C1 segment of cervical spinal cord (tissue), 14 donors: ENCODE data around the gene LMLN.
"Not testable (repeated sequence)": the region's sequence is repeated elsewhere in the genome, so short reads cannot be mapped to it uniquely, and the experiment has no call there.

Experiments used
- DNase-seq, 14 donors: peaks; one replicate each; lab custom pipeline; 2025; lab: John Stamatoyannopoulos, UW

Gene LMLN

GRCh38 chr3:197955892-197956477 lies 4.0 kb upstream of the LMLN start:
- no peak for DNase-seq

DNA sequence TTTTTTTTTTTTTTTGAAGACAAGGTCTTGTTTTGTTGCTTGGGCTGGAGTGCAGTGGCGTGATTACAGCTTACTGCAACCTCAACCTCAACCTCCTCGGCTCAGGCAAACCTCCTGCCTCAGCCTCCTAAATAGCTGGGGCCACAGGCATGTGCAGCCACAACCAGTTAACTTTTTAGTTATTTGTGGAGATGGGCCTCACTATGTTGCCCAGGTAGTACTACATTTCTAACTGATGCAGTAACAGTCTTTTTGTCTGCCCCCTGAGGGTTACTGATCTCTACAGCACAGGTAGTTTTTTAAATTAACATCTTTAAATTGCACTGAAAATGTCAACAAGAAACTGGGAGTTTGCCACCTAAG lies 3.4 kb upstream of the LMLN start:
- no peak for DNase-seq

DNA sequence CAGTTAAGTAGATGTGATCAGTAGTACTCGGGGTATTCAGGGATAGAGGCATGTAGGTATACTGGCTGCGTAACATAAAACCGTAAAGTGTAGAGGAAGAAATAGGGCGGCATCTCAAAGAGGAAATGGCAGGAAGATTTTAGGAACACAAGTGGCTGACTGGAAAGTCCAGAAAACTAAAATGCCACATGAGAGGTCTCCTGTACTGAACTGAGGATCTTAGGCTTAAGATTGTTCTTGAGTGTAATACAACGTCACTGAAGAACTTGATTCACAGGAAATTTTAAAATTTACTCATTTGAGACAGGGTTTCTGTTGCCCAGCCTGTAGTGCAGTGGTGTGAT lies 2.3 kb upstream of the LMLN start:
- DNase-seq, result no peak

DNA sequence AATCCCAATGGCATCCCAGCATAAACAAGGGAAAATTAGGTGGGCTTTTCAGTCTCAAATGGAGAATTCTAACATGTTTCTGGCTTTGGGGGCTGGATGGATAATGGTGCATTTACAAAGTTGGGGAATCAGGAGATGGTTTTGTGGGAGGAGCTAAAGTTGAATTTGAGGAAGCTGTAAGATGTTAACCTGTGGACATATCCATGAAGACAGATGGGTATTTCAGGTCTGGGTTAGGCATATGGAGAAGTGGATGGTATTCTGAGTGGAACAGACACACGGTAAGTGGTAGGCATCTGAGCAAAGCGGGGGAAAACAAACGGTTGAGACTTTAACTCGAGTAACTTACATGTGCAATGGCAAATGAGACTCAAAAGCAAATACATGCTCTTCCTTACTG lies 1.7 kb upstream of the LMLN start:
- no peak for DNase-seq

DNA sequence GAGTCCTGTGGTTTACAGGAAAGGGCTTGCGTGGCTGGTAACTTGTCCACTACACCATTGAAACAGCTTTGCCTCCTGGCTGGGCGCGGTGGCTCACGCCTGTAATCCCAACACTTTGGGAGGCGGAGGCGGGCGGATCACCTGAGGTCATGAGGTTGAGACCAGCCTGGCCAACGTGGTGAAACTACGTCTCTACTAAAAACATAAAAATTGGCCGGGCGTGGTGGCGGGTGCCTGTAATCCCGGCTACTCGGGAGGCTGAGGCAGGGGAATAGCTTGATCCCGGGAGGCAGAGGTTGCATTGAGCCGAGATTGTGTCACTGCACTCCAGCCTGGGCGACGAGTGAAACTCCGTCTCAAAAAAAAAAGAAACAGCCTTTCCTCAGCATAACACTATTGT lies 1.2 kb upstream of the LMLN start:
- DNase-seq, result not testable (repeated sequence)

DNA sequence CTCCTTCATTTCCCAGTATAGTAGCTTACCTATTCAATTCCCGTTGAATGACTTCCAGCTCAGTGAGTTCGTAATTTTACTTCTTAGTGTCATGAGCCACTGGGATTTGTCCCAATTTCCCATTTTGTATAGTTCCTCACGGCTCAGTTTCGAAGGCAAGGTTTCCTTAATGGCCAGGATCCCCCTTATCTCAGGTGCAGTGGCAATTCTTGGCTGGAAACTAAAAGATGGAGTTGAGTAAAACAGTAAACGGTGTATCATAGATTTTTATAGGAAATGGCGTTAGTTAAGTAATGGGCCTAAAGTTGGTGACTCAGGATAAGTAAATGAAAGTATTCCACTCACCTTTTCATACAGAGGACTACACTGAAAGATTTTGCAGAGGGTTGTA lies 522 bp upstream of the LMLN start:
- DNase-seq, result no peak

GRCh38 chr3:197960694-197961581 lies 921 bp downstream of the LMLN start:
- DNase-seq, result peak in 2 of 14 donors; percentile 34 to 50

- no peak for DNase-seq
Measured at GRCh38 chr3:197961582-197961945, 1.5 kb downstream of the LMLN start.

DNA sequence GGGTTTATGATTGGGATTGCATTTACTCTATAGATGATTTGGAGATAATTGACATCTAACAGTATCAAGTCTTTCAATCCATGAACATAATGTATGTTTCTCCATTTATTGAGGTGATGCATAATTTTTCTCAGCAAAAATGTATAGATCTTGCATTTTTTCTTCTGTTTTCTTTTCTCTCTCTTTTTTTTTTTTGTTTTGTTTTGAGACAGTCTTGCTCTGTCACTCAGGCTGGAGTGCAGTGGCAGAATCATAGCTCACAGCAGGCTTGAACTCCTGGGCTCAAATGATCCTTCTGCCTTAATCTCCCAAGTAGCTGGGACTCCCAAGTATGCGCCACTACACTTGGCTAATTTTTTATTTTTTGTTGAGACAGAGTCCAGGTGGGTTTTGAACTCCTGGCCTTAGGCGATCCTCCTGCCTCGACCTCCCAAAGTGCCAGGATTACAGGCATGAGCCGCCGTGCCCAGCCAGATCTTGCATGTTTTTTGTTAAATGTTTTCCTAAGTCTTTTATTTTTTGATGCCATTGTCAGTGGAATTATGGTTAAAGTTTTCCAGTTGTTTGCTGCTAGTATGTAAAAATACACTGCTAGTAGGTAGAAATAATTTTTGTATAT lies 3.1 kb downstream of the LMLN start:
- no peak for DNase-seq

DNA sequence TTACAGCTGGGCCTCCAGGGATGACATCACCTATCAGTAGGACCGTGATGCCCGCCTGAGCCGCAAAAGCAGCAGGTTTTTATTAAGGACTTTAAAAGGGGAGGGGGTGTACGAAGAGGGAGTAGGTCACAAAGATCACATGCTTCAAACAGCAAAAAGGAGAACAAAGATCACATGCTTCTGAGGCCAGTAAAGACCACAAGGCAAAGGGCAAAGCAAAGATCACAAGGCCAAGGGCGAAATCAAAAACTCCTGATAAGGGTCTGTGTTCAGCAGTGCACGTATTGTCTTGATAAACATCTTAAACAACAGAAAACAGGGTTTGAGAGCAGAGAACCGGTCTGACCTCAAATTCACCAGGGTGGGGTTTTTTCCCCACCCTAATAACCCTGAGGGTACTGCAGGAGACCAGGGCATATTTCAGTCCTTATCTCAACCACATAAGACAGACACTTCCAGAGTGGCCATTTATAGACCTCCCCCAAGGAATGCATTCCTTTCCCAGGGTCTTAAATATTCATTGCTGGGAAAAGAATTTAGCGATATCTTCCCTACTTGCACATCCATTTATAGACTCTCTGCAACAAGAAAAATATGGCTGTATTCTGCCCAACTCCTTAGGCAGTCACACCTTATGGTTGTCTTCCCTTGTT lies 7.4 kb downstream of the LMLN start:
- DNase-seq, result not testable (repeated sequence)

DNA sequence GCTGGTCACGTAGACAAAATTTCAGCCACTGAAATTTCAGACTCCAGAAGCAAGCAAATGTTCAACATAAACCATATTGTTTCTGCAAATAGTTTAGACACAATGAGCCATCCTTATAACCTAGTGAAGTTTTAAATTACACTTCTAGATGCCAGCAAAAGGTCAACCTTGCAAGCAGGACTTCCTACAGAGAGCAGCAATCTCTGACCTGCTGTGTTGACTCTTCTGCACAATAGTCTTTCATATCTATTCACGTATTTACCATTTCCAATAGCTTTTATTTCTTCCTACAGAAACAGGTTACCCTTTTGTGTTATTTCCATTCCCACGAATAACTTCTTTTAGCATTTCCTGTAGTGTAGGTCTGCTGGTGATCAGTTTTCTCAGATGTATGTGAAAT lies 10.6 kb downstream of the LMLN start:
- DNase-seq, result no peak

GRCh38 chr3:197974016-197974415 lies 14.0 kb downstream of the LMLN start:
- no peak for DNase-seq

- DNase-seq, result no peak
Measured at GRCh38 chr3:197975311-197975710, 15.3 kb downstream of the LMLN start.

GRCh38 chr3:197983076-197983475 lies 23.1 kb downstream of the LMLN start:
- DNase-seq, result no peak

- no peak for DNase-seq
Measured at GRCh38 chr3:197989651-197990050, 29.6 kb downstream of the LMLN start.

DNA sequence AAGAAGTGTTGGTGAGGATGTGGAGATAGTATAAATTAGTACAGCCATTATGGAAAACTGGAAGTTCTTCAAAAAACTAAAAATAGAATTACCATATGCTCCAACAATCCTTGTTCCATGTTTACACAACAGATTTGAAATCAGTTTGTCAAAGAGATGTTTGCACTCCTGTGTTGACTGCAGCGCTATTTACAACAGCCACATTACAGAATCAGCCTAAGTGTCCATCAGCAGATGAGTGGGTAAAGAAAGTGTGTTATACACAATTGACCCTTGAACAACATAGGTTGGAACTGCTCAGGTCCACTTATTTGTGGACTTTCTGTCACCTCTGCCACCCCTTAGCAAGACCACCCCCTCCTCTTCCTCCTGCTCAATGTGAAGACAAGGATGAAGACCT lies 34.7 kb downstream of the LMLN start:
- DNase-seq, result no peak

DNA sequence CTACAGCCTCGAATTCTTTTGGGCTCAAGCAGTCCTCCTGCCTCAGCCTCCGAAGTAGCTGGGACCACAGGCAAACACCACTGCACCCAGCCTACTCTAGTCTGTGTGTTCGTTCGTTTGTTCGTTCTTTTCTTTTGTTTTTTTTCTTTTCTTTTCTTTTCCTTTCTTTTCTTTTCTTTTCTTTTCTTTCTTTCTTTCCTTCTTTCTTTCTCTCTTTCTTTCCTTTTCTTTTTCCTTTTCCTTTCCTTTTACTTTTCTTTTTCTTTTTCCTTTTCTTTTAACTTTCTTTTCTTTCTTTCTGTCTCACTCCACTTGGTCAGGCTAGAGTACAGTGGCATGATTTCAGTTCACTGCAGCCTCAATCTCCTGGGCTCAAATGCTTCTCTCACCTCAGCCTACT lies 36.8 kb downstream of the LMLN start:
- no peak for DNase-seq

- no peak for DNase-seq
Measured at GRCh38 chr3:197997936-197998335, 37.9 kb downstream of the LMLN start.

DNA sequence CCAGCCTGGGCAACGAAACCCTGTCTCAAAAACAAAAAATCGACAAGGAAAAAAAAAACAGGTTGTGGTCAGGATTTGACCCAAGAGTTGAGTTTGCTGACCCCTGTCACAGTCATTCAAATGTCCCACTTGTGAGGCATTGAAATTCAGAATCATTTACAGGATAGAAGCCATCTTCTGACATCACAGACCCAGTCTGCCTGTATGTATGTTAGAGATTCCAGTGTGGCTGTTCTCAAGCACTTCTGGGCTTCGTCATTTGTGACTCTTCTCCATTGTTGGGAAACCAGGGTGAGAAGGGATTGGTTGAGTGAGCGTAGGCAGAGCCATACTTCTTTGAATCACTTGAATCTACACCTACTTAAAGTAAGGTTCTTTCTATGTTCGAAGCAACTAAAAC lies 57.1 kb downstream of the LMLN start:
- no peak for DNase-seq

- no peak for DNase-seq
Measured at GRCh38 chr3:198018416-198018815, 58.4 kb downstream of the LMLN start.

DNA sequence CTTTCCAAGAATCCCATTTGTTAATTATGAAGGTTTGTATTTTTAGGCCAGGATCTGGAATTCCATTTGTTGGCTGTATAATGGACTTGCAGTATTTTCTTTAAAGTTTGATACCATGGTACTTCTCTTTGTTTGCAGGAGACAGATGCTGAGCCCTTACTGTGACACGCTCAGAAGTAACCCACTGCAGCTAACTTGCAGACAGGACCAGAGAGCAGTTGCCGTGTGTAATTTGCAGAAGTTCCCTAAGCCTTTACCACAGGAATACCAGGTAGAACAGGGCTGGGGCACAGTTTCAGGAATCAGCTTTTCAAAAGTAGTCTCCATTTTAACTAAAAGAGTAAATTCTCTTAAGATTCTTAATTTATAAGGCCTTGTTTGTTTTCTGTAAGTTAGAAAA lies 59.1 kb downstream of the LMLN start:
- no peak for DNase-seq

- no peak for DNase-seq
Measured at GRCh38 chr3:198021320-198021719, 61.3 kb downstream of the LMLN start.

- DNase-seq, result no peak
Measured at GRCh38 chr3:198022604-198023003, 62.6 kb downstream of the LMLN start.
